HuH-7.5 (cell line): ENCODE results near the gene PCDHGA10.
"Not testable (repeated sequence)": the region's sequence is repeated elsewhere in the genome, so short reads cannot be mapped to it uniquely, and the experiment has no call there.

Experiments used
- DNase-seq: peaks from one replicate; pipeline ENCODE4 v3.0.0; 2011; ENCODE audit warnings: low spot score

The PCDHGA10 gene

DNA sequence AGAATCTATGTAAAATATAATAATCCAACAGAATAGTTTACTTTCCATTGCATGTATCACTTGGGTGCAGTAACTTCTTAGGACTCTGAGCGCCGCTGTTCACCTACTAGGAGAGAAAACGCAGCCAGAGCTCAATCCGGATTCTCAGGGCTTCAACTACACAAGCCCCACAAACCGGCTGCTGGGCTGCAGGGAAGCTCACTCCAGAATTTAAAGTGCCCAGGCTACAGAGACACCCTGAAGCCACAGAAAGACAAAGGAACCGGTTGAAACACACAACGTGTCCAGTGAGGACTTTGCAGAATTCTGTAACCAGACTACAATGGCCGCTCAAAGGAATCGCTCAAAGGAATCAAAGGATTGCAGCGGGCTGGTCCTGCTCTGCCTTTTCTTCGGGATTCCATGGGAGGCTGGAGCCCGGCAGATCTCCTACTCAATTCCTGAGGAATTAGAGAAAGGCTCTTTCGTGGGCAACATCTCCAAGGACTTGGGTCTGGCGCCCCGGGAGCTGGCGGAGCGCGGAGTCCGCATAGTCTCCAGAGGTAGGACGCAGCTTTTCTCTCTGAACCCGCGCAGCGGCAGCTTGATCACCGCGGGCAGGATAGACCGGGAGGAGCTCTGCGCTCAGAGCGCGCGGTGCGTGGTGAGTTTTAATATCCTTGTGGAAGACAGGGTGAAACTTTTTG is at the start of gene PCDHGA10:
TSS of gene PCDHGA10 (plus strand) at position 134 of the 686 bp plus-strand sequence. CDS start at position 323, 189 bp downstream.
- peak; percentile 91 for DNase-seq

DNA sequence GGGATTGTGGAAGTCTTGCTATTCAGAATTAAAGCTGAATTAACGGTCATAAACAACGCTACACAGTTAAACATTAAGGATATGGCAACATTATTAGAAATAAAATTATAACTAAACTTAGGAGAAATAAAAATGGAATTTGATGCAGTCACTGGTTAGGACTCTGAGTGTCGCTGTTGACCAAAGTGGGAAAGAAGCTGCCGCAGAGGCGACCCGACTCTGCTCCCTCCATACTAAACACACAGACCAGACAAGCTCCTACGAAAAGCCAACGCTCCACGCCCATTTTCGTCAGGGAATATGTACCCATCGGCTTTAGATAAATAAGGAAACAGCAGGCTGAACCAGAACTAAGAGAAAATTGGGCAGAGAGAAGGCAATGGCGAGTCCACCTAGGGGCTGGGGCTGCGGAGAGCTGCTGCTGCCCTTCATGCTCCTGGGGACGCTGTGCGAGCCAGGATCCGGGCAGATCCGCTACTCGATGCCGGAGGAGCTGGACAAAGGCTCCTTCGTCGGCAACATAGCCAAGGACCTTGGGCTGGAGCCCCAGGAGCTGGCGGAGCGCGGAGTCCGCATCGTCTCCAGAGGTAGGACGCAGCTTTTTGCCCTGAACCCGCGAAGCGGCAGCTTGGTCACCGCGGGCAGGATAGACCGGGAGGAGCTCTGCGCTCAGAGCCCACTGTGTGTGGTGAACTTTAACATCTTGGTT is 48.7 kb upstream of the PCDHGA10 start, which contains the start of gene PCDHGA5:
TSS of gene PCDHGA5 (plus strand) at position 211 of the 709 bp plus-strand sequence. CDS start at position 380, 169 bp downstream.
- no peak for DNase-seq

DNA sequence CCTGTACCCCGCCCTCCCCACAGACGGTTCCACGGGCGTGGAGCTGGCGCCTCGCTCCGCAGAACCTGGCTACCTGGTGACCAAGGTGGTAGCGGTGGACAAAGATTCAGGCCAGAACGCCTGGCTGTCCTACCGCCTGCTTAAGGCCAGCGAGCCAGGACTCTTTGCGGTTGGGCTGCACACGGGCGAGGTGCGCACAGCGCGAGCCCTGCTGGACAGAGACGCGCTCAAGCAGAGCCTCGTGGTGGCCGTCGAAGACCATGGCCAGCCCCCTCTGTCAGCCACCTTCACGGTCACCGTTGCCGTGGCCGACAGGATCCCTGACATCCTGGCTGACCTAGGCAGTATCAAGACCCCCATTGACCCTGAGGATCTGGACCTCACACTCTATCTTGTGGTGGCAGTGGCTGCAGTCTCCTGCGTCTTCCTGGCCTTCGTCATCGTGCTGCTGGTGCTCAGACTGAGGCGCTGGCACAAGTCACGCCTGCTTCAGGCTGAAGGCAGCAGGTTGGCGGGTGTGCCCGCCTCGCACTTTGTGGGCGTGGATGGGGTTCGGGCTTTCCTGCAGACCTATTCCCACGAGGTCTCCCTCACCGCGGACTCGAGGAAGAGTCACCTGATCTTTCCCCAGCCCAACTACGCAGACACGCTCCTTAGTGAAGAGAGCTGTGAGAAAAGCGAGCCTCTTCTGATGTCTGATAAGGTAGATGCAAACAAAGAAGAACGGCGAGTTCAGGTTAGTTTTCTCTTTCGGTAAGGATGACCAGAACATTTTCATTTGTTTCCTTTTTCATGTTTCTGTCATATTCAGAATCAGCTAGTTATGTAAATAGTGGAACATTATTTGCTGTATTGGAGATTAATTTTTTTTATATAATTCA is 46.5 kb upstream of the PCDHGA10 start:
- DNase-seq = no peak

DNA sequence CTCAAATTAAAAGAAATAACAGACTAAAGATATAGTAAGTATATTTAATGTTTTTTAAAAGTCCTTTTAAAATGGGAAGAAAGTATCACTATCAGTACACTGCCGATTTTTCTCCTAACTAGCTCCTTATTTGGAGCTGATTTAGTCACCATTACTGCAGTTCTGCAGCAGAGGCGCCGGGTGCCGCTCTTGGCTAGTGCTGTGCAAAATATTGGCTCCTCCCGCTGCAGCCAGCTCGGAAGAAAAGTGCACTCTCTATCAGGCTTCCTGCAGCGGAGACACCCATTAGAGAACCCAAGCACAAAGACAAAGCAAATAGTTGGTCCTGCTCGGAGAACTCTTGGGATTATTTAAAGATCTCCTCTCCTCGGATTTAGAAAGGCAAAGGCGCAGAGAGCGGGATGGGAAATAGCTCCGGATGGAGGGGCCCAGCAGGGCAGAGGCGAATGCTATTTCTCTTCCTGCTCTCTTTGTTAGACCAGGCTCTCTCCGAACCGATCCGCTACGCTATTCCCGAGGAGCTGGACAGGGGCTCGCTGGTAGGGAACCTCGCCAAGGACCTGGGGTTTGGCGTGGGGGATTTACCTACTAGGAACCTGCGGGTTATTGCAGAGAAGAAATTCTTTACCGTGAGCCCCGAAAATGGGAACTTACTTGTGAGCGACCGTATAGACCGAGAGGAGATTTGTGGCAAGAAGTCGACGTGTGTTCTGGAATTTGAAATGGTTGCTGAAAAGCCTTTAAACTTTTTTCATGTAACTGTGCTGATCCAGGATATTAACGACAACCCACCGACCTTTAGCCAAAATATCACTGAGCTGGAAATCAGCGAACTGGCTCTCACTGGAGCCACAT is 42.6 kb upstream of the PCDHGA10 start, which contains the start of gene PCDHGB3:
TSS of gene PCDHGB3 (plus strand) at position 249 of the 855 bp plus-strand sequence. CDS start at position 402, 153 bp downstream.
- DNase-seq = no peak

DNA sequence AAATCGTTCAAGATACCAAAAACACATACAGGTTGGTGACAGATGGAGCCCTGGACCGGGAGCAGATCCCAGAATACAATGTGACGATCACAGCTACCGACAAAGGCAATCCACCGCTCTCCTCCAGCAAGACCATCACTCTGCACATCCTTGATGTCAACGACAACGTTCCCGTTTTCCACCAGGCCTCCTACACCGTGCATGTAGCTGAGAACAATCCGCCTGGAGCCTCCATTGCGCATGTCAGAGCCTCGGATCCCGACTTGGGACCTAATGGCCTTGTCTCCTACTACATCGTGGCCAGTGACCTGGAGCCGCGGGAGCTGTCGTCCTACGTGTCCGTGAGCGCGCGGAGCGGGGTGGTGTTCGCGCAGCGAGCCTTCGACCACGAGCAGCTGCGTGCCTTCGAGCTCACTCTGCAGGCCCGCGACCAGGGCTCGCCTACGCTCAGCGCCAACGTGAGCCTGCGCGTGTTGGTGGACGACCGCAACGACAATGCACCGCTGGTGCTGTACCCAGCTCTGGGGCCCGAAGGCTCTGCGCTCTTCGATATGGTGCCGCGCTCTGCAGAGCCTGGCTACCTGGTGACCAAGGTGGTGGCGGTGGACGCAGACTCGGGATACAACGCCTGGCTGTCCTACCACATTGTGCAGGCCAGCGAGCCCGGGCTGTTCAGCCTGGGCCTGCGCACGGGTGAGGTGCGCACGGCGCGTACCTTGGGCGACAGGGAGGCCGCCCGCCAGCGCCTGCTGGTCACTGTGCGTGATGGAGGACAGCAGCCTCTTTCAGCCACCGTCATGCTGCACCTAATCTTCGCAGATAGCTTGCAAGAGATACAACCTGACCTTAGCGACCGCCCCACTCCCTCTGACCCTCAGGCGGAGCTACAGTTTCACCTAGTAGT is 41.0 kb upstream of the PCDHGA10 start:
- no peak for DNase-seq

DNA sequence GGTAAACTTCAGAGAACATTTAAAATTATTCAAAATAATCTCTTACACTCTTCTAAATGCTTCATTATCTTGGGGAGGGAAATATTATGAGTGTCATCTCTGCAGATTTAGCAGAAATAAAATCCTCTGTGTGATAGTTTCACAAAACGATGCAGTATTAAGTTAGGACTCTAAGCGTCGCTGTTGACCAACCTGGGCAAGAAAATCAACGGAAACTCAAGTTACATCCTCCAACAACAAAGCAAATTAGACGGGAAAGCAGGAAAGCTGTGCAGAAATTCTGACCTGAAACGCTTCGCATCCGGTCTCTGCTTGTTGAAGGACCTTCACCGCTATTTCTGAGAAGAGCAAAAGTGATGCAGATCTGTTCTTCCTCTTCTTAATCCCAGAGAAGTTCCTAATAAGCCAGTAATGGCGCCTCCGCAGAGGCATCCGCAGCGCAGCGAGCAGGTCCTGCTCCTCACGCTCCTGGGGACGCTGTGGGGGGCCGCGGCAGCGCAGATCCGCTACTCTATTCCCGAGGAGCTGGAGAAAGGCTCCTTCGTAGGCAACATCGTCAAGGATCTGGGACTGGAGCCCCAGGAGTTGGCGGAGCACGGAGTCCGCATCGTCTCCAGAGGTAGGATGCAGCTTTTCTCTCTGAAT is 39.0 kb upstream of the PCDHGA10 start, which contains the start of gene PCDHGA6:
TSS of gene PCDHGA6 (plus strand) at position 219 of the 645 bp plus-strand sequence. CDS start at position 412, 193 bp downstream.
- no peak for DNase-seq

DNA sequence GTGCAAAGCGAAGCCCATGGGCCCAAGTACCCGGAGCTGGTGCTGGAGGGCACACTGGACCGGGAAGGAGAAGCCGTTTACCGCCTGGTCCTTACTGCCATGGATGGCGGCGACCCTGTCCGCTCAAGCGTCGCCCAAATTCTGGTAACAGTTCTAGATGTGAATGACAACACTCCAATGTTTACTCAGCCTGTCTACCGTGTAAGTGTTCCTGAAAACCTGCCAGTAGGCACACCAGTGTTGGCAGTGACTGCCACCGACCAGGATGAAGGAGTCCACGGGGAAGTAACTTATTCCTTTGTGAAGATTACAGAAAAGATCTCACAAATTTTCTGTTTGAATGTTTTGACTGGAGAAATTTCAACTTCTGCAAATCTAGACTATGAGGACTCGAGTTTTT is 38.2 kb upstream of the PCDHGA10 start:
- no peak for DNase-seq

DNA sequence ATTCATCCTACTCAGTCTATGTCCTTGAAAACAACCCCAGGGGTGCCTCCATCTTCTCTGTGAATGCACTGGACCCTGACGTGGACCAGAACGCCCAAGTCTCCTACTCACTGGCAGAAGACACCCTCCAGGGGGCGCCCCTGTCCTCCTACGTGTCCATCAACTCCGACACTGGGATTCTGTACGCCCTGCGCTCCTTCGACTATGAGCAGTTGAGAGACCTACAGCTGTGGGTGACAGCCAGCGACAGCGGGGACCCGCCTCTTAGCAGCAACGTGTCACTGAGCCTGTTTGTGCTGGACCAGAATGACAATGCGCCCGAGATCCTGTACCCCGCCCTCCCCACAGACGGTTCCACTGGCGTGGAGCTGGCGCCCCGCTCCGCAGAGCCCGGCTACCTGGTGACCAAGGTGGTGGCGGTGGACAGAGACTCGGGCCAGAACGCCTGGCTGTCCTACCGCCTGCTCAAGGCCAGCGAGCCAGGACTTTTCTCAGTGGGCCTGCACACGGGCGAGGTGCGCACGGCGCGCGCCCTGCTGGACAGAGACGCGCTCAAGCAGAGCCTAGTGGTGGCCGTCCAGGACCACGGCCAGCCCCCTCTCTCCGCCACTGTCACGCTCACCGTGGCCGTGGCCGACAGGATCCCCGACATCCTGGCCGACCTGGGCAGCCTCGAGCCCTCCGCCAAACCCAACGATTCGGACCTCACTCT is 37.2 kb upstream of the PCDHGA10 start:
- DNase-seq = not testable (repeated sequence)

DNA sequence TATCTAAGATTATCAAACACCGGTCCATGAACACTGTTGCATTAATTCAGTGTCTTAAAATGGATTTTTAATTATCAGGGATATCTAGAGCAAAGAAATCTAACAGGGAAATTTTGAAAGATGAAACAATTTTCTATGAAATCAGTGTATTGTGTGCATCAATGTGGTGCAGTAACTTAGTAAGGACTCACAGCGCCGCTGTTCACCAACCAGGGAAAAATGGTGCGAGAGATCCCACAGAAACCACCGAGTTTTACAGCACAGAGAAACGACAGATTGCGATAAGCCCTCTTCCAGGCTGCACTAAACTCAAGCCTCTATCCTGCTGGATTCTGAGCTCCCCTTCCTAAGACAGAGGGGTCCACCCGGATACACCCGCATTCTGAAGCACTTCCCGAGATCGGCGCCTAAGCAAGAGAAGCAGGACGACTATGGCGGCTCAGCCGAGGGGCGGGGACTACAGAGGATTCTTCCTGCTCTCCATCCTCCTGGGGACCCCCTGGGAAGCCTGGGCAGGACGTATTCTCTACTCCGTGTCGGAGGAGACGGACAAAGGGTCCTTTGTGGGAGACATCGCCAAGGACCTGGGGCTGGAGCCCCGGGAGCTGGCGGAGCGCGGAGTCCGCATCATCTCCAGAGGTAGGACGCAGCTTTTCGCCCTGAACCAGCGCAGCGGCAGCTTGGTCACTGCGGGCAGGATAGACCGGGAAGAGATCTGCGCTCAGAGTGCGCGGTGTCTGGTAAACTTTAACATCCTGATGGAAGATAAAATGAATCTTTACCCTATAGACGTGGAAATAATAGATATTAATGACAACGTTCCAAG is 30.1 kb upstream of the PCDHGA10 start, which contains the start of gene PCDHGA7:
TSS of gene PCDHGA7 (plus strand) at position 274 of the 826 bp plus-strand sequence. CDS start at position 432, 158 bp downstream.
- peak; percentile 70 for DNase-seq

DNA sequence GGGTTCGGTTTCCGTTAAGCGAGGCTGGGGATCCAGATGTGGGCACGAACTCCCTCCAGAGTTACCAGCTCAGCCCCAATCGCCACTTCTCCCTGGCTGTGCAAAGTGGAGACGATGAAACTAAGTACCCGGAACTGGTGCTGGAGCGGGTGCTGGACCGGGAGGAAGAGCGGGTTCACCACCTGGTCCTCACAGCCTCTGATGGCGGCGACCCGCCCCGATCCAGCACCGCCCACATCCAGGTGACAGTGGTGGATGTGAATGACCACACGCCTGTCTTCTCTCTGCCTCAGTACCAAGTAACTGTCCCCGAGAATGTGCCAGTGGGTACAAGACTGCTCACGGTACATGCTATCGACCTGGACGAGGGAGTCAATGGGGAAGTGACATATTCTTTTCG is 29.4 kb upstream of the PCDHGA10 start:
- peak; percentile 23 for DNase-seq

DNA sequence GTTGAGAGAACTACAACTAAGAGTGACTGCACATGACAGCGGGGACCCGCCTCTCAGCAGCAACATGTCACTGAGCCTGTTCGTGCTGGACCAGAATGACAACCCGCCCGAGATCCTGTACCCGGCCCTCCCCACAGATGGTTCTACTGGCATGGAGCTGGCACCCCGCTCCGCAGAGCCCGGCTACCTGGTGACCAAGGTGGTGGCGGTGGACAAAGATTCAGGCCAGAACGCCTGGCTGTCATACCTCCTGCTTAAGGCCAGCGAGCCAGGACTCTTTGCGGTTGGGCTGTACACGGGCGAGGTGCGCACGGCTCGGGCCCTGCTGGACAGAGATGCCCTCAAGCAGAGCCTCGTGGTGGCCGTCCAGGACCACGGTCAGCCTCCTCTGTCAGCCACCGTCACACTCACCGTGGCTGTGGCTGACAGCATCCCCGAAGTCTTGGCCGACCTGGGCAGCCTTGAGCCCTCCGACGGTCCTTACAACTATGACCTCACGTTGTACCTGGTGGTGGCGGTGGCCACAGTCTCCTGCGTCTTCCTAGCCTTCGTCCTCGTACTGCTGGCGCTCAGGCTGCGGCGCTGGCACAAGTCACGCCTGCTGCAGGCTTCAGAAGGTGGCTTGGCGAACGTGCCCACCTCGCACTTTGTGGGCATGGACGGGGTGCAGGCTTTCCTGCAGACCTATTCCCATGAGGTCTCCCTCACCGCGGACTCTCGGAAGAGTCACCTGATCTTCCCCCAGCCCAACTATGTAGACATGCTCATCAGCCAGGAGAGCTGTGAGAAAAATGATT is 28.1 kb upstream of the PCDHGA10 start:
- no peak for DNase-seq

DNA sequence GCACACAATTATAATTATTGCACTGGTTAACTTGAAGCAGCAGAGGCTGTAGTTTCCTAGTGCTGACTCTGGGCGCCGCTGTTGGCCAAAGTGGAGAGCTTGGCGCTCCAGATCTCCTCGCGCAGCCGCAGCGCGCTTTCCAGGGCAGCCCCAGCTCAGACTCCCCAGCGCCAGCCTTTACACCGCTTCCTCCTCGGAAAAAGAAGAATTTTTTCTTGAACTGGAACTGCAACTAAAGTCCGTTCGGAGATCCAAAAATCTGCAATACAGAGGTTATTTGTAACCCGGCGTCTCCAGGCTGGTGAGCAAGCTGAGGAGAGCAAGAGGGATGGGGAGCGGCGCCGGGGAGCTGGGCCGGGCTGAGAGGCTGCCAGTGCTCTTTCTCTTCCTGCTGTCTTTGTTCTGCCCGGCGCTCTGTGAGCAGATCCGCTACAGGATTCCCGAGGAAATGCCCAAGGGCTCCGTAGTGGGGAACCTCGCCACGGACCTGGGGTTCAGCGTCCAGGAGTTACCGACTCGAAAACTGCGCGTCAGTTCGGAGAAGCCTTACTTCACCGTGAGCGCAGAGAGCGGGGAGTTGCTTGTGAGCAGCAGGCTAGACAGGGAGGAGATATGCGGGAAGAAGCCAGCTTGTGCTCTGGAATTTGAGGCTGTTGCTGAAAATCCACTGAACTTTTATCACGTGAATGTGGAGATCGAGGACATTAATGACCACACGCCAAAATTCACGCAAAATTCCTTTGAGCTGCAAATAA is 25.1 kb upstream of the PCDHGA10 start, which contains the start of gene PCDHGB4:
TSS of gene PCDHGB4 (plus strand) at position 142 of the 755 bp plus-strand sequence. CDS start at position 329, 187 bp downstream.
- DNase-seq = not testable (repeated sequence)

DNA sequence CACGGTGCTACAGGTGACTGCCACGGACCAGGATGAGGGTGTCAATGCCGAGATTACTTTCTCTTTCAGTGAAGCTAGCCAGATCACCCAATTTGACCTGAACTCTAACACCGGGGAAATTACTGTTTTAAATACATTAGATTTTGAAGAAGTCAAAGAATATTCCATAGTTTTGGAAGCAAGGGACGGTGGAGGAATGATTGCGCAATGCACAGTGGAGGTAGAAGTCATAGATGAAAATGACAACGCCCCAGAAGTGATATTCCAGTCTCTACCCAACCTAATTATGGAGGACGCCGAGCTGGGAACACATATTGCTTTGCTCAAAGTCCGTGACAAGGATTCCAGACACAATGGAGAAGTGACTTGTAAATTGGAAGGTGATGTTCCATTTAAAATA is 24.1 kb upstream of the PCDHGA10 start:
- no peak for DNase-seq

DNA sequence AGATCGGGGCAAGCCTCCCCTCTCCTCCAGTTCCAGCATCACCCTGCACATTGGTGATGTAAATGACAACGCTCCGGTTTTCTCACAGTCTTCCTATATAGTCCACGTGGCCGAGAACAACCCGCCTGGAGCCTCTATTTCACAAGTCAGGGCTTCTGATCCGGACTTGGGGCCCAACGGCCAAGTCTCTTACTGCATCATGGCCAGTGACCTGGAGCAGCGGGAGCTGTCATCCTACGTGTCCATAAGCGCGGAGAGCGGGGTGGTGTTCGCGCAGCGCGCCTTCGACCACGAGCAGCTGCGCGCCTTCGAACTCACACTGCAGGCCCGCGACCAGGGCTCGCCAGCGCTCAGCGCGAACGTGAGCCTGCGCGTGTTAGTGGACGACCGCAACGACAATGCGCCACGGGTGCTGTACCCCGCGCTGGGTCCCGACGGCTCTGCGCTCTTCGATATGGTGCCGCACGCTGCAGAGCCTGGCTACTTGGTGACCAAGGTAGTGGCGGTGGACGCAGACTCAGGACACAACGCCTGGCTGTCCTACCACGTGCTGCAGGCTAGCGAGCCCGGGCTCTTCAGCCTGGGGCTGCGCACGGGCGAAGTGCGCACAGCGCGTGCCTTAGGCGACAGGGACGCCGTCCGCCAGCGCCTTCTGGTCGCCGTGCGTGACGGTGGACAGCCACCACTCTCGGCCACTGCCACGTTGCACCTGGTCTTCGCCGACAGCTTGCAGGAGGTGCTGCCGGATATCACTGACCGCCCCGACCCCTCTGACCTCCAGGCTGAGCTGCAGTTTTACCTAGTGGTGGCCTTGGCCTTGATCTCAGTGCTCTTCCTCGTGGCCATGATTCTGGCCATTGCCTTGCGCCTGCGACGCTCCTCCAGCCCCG is 23.4 kb upstream of the PCDHGA10 start:
- DNase-seq = no peak
